NCI-H1048 (cell line): ENCODE measurements around the gene ITGA11.

Source experiments
- DNase-seq: peaks from one replicate; lab custom pipeline; 2025; lab: John Stamatoyannopoulos, UW

ITGA11 gene

DNA sequence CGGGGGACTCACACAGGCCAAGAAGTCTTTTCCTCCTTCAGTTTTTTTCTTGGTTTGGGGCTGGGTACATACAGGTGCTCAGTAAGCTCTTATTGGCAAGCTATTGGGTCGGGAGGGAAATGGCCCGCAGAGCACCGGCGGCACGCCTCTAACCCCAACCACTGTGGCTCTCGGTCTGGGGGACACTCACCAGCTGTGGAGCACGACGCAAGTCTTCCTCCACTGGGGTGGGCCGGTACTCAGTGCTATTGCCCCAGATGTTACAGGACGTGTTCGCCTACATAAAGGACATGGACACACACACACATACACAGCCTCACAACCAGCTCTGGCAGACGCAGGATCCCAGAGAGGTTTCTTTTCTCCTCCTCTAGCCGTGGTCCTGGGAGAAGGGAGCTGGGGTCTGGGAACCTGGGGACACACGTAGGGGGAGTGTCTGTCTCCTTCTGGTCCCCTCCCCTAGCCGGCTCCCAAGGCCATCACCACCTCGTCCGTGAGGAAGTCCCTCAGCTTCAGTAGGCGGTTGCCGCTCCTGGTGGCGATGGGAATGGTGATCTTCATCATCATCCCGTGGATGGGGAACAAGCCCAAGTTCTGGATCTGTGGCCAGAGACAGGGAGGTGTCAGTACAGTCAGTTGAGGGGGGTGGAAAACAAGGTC, 121.0 kb downstream of the ITGA11 start:
- DNase-seq: no peak

DNA sequence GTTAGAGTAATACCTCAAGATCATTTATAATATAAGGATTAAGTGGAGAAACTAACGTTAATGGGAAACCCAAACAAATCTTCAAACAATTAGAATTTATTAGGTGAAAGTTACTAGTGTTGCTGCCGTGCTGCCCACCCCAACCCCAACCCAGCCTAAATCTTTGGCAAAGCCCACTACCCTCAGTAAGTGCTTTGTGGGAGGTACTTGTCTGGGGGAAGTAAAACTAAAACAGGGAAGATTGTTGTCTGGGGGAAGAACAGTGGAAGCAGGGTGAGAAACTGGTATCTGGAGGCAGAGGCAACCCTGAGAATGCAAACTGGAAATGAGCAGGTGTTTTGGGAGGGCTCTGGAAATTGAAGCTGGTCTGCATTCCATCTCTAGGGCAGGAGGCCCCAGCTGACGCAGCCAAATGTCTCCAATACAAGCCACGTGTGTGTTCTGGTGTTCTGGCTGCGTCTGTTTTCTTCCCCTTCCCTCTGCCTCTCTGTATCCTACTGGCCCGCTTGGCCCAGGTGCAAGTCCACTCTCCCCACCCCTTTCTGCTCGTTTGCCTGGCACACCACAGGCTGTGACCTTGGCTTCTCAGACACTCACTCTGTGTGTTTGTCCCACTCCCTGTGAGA, 121.7 kb downstream of the ITGA11 start:
- no peak for DNase-seq

DNA sequence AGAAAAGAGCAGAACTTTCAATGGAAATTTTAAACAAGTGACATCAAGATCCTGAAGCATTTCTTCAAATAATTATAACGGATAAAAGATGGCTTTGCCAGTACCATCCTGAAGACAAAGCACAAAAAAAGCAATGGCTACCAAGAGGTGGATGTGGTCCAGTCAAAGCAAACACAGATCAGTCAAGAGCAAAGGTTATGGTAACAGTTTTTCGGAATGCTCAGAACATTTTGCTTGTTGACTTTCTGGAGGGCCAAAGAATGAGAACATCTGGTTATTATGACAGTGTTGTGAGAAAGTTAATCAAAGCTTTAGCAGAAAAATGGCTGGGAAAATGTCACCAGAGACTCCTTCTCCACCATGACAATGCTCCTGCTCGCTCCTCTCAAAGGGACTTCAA, 122.9 kb downstream of the ITGA11 start:
- no peak for DNase-seq

DNA sequence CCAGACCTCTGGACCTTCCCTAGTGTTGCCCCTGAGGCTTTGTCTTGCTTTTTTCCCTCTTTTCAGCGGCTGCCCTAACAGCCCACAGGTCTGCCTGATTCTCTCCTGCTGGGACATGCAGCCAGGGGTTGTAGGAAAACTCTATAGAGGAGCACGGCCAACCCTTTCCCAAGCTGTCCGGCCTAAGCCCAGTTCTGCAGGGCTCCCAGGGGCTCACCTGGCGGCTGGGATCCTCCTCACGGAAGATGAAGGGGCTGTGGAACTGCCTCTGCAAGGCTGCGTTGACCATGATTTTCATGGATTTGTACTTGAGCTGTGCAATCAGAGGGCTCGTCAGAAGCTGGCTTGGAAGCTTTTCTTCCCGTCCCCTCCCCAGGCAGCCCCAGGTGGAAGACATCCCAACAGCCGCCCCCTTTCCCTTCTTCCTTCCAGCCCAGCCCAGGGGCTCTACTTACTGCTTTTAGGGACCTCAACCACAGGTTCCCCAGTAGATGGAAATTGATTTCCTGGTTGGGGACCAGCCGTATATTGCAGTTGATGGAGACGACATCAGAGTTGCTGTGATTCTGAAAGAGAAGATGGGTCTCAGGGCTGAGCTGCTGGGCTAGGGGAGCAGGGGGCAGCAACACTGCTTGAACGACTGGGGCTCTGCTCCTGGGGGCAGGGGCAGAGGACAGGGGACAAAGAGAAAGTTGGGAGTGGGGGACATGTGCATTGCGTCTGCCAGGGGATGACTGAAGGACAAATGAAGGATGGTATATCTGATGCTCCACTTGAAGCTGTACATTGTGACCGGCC, 124.6 kb downstream of the ITGA11 start:
- no peak for DNase-seq

DNA sequence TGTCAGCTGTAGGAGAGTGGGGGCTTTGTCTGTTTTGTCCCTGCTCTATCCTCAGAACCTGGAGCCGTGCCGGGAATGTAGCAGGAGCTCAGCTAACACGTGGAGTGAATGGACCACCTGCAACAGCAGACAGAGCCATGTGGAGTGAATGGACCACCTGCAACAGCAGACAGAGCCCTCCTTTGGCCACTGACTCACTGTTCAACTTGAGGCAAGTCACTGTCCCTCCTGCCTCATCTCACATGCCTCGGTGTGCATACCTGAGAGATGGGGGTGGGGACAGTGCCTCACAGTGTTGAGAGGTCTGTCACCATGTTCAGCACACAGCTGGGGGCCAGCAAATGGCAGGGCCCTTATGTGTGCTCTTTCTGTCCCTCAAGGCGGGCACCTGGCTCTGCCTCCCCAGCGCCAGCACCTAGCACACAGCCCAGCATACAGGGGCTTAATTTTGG, 126.5 kb downstream of the ITGA11 start:
- no peak for DNase-seq

DNA sequence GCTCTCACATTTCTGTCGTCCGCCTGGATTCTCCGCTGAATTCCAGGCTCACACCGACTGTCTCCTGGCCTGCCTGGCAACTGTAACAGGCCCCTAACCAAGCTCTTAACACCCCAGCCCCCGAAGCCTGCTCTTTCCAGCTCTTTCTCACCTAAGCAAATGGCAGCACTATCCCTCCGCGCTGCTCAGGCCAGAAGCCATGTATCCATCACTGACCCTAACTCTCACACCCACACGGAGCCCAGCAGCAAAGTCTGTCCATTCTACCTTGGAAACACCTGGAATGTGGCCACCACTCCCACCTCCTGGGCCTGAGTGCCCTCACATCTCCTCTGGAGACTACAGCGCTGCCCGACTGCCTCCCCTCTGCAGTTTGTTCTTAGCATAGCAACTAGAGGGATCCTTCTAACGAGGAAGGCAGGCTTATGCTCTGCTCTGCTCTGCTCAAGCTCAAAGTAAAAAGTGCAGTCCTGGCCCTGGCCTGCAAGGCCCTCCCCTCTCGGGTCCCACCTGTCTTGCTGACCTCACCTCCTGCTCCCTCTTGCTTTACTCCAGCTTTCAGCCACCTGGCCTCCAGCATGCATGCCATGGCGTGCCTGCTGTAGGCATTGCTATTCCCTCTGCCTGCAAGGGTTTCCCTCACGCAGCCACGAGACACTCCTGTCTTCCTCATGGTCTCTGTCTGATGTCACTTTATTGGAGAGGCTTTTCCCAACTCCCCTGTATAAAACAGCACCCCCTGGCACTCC, 127.2 kb downstream of the ITGA11 start:
- DNase-seq: no peak

DNA sequence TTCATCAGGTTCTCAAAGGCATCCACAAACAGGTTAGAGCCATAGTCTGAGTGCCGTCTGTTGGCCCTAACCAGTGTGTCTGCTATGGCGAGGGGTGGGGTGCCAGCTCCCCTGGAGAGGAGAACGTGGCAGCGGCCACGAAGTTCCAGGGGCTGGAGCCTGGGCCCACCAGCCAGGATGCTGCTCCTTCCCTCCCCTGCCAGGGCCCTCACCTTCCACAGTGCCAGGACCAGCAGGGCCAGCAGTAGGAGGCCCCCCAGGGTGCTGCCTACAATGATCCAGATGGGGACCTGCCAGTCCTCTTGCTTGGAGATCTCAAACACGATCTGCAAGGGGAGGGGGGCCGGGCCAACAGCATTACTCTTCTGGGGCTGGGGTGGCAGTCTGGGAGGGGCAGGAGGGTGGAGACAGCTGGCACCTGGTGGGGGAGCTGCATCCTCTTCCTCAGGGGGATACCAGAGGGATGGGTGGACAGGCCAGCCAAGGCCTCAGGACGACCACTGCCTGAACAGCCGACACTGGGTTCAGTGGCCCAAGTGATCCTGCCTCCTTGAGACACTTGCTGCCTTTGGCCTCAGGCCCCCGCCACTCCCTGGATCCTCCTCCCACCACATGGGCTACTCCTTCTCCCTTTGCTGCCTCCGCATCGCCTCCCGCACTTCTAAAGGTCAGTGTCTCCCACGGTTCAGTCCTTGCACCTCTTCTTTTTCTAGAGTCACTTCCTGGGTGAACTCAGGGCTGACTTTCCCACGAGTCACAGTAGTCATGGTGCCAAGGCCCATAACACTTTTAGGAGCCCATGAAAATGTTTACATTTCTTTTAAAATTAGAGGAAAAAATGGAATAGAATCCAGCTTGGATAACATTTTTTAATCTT, 128.2 kb downstream of the ITGA11 start:
- no peak for DNase-seq

DNA sequence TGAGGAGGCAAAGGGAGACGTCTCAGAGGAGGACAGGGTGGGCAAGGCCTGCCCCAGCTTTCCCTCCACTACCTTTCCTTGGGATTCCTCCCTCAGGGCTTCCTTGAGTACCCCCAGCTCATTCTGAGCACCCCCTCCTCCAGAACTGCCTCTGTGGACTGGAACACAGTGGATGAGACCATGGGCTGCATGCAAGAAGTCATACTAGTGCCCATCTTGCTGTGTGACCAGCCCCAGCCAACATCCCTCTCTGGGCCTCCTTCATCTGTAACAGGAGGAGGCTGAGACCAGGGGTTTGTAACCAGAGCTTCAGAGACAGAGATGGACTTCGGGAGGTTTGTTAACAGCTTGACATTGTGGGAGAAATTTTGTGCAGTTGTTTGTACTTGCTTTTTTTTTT, 128.8 kb downstream of the ITGA11 start:
- no peak for DNase-seq

DNA sequence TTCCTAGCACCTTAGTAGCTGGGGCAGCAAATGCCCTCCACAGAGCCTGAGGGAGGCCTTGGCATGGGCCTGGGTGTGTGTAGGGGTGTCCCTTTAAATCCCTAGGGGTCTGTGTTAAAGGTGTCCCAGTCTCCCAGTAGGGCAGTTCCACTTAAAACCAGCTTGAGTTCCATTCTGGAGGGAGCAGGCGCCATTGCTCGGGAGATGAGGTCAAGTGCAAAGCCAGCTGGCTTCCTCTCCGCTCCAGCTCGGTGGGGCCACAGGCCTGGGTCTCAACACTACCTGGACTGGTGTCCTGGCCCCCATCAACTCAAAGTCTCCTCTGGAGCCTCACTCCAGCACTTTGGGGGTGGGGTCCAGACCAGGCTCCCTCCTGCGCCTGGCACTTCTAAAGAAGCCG, 129.2 kb downstream of the ITGA11 start:
- DNase-seq: no peak

DNA sequence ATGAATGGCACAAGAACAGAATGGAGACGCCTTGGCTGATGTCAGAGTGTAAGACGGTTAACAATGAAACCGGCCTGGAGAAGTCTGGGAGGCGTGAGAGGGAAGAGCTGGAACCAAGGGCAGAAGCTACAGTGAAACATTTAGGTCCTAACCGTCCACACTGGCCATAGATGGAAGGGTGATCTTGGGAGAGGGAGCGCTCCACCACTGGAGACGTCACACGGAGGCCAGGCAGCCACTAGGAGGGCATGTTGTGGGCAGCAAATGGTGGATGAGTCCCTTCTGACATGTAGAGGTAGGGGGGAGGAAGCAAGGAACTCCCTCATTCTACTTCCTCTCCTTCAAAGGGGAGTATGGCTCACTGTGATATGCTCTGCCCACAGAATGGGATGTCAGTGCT, 130.7 kb downstream of the ITGA11 start:
- no peak for DNase-seq

DNA sequence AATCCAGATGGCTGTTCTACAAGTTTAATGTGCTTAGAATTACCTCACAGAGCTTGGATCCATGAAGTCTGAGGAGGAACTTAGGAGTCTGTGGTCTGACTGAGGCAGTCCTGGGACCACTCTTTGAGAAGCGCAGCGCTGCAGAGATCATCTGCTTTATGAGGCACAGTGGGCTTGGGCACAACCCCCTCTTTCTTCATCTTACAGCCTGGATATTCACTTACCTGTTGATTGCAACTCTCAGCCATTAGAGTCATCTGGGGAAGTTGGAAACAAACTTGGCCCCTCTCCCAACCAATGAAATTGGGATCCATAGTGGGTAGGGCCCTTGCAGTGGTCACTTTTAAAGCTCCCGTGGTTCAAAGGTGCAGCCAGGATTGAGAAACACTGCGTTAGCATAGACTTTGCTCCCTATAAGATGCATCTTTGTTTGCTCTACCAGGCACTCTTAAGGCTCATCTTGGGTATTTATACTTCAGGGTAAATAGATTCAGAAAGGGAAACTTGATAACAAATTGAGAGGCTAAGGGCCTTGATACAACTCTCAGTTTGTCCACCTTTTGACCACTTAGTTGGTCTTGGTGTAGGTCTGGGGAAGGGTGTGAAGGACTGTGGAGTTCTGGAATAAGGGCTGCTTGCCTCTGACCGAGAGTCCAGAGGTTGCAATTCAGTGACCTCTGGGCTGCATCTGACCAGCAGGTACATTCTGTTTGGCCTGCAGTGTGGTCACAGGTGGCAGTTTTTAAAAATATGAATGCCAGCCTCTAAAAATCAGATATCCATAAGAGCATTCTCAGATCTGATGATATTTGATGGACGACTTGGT, 131.6 kb downstream of the ITGA11 start:
- no peak for DNase-seq

DNA sequence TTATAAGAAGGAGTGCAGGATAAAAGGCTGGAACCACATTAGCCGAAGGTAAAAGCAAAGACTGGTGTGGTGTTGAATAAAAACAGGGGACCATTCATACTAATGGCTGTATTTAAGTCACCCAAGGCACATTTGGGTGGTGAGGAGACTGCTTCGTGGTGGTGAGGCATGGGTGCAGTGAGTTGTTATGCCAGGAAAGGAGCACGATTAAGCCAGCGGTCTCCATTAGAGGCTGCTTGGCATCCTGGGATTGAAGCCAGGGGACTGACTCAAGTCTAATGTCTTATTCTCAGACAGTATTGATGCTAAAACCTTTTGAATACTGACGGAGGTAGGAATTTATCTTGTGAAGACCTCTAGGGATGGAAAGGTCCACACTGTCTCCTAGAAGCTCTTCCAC, 132.5 kb downstream of the ITGA11 start:
- DNase-seq: no peak

DNA sequence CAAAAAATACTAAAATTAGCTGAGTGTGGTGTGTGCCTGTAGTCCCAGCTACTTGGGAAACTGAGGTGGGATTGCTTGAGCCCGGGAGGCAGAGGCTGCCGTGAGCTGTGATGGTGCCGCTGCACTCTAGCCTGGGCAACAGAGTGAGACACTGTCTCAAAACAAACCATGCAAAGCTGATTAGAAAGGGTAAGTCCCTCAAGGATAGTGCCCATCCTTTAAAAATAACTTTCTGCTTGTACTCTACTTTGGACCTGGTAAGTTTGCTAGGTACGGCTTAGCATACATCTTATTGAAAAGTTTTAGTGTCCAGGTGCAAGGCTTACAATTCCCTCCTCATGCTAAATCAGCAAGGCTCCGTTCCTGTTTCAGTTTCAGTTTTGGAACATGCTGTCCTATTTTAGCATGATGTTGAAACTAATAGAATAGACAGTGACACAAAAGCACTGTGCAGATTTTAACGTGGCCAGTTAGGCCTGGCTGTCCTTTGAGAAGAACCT, 133.0 kb downstream of the ITGA11 start:
- DNase-seq: no peak

DNA sequence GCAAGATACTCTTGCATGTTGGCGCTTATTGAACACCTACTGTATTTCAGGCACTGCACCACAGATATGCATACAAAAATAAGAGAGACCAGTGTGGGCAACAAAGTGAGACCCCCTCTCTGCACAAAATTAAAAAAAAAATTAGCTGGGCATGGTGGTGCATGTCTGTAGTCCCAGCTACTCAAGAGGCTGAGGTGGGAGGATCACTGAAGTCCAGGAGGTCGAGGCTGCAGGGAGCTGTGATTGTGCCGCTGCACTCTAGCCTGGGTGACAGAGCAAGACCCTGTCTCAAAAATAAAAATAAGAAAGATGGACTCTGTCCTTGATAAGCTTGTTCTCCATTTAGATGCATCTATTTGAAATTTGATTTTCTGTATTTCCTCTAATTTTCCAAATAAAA, 133.6 kb downstream of the ITGA11 start:
- DNase-seq: no peak

DNA sequence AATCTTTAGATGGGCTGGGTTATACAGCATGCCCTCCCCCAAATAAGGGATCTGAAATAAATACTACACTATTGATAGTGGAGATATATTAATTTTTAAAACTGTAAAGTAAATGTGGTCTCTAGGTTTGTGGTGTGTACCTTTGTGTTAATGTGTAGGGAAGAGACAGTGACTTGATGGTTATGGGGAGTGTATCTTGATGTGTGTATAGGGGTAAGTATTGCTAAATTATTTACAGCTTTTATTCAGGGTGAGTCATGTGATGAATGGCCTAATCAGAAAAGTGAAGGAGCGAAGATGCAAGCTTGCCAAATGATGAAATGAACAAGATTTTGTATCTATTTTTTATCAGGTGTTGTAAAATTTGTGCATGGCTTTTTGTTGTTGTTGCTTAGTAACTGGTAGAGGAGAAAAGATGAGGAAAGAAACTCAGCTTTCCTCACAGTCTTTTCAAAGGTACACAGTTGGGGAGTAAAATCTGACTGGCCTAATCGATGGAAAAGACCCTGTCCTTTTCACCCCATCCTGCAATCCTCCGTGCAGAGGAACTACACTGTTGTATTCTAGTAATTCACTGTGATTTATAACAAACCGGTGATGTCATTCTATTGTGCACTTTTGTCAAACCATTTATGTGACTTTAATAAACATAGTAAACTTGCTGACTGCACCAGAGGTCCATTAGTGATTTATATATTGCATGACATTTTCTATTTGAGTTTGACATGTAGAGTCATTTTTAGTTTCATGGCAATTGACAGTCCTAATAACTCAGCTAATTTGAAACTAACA, 136.8 kb downstream of the ITGA11 start:
- DNase-seq: no peak

DNA sequence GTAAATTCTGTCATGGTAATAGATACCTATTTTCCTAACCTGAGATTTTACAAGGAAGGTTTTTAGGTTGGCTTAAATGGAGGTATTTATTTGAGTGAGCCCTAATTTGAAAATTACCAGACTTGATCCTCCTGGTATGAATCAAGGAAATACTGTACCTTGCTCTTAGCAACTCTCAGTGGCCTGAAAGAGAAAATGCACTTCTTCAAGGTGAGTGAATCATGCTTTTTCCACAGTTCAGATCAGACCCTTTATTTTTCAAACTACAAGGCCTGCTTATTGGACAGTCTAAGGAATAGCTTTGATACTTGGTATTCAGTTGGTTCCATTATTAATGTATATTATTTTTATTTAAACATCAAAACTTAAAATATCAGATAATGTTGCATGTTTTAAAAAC, 139.0 kb downstream of the ITGA11 start:
- DNase-seq: no peak

DNA sequence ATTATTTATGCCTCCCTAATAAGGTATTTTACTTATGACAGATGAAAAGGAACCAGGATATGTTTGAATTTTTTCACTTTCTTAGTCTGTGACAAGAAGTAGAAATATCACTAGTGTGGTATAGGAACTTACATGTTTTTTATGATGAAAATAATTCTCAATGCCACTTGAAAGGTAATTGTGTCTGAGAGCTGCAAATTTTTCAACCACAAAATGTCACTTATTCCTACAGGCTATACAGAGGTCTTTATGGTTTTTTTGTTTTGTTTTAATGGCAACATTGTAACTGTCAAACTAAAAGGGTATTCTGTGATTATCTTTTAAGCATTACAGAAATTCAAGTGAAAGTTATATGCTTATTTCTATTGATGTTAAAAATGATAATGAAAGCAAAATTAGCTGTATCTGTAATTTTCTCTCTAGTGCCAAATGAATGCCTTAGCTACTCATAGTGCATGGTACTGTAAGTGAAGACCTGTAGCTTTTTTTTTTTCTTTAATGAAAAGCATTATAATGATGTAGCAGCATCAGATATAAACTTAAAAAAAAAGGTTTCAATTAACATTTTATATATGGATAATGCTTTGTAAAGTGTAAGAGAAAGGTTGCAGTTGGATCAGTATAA, 139.7 kb downstream of the ITGA11 start:
- no peak for DNase-seq

DNA sequence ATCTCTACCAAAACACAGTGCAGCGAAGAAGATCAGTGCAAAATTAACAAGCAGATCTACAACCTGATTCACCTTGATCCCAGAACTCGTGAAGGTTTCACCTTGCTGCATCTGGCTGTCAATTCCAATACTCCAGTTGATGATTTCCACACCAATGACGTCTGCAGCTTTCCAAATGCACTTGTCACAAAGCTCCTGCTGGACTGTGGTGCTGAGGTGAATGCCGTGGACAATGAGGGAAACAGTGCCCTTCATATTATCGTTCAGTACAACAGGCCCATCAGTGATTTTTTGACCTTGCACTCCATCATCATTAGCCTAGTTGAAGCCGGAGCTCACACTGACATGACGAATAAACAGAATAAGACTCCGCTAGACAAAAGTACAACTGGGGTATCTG, 141.2 kb downstream of the ITGA11 start:
- no peak for DNase-seq
